AG04450 (cell line): Measurements from ENCODE around the gene MGAT5B. TPM values are rescaled to one million over a fixed set of nuclear protein-coding genes. Genes with fewer than 3 reads are reported as not detected.

ENCODE experiments used
- CTCF ChIA-PET: fragments of 300-600, 350-600 bp; formaldehyde crosslinking; extraction: SDS; loops from one replicate; lab custom pipeline; 2022; ENCODE audit warnings: antibody characterized with exemption, inconsistent platforms; lab: Charles Lee
- POLR2A ChIA-PET: fragments of 350-600 bp; formaldehyde crosslinking; extraction: SDS; loops from one replicate; lab custom pipeline; 2021; ENCODE audit warnings: antibody characterized with exemption, inconsistent platforms; lab: Yijun Ruan, JAX
- DNase-seq: peaks from one replicate; pipeline ENCODE4 v3.0.0-alpha.2; 2011; ENCODE audit warnings: low read depth, low spot score
- H3K27ac ChIP-seq: one replicate; pipeline ENCODE4 v1.5.1; 2012; ENCODE audit warnings: low read depth, low read length, control low read depth
- H3K27me3 ChIP-seq: one replicate; pipeline ENCODE4 v1.6.0; 2012; ENCODE audit warnings: low read length; ENCODE audit not compliant: control insufficient read depth, insufficient read depth
- H3K4me3 ChIP-seq: 2 replicates; pipeline ENCODE4 v1.5.1; 2011; ENCODE audit warnings: mild to moderate bottlenecking, low read depth, low read length, control low read depth
- H3K9me3 ChIP-seq: 2 replicates; pipeline ENCODE4 v1.5.1; 2012; ENCODE audit warnings: low read length; ENCODE audit not compliant: control insufficient read depth, insufficient read depth
- polyA plus RNA-seq: library from polyadenylated mRNA; depleted of rRNA; stranded (reverse); fragments of >200 nt; gene quantifications from 2 replicates; pipeline ENCODE4 v1.2.3, GENCODE V29; 2011
- TF ChIP-seq, protein P1 (sequence below): IDR thresholded peaks from 2 replicates; pipeline ENCODE4 v1.5.1; 2011; ENCODE audit warnings: low read depth, low read length, control low read depth, inconsistent platforms

The MGAT5B gene
- polyA plus RNA-seq, 1 experiment = 0.69 TPM

DNA sequence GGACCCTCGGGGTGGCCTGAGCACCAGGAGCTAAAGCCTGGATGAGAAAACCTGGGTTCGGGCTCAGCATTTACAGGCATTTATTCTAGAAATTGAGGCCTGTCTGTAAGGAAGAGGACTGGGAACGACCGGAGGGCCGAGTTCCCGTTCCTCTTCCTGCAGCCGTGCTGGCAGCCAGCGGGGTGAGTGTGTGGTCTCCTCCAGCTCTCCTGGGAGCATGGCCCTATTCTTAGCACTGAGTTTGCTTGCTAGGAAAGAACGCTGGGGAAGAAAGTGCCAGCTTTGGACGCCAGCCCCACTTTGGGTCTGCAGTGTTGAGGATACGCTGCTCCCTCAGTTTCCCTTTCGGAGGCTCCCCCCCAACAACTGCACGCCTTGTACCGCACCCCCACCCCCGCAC, 49.6 kb downstream of the MGAT5B start:
- ChIA-PET POLR2A (no interaction called here), CTCF (interaction anchor here (0.5 to 0.6 kb wide), 2 partner anchors 102 to 149 kb away, joined by 3 to 8 read pairs; no protein-coding TSS in a partner anchor)
- Histone ChIP-seq H3K27ac (no peak overlapping the region), H3K27me3 (peaks cover 9% of the 10 kb centered on the region), H3K4me3 (no peak overlapping the region), H3K9me3 (no peaks in the 10 kb centered on the region)
- no peak for DNase-seq
- TF ChIP-seq, protein P1, sequence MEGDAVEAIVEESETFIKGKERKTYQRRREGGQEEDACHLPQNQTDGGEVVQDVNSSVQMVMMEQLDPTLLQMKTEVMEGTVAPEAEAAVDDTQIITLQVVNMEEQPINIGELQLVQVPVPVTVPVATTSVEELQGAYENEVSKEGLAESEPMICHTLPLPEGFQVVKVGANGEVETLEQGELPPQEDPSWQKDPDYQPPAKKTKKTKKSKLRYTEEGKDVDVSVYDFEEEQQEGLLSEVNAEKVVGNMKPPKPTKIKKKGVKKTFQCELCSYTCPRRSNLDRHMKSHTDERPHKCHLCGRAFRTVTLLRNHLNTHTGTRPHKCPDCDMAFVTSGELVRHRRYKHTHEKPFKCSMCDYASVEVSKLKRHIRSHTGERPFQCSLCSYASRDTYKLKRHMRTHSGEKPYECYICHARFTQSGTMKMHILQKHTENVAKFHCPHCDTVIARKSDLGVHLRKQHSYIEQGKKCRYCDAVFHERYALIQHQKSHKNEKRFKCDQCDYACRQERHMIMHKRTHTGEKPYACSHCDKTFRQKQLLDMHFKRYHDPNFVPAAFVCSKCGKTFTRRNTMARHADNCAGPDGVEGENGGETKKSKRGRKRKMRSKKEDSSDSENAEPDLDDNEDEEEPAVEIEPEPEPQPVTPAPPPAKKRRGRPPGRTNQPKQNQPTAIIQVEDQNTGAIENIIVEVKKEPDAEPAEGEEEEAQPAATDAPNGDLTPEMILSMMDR = no peak

DNA sequence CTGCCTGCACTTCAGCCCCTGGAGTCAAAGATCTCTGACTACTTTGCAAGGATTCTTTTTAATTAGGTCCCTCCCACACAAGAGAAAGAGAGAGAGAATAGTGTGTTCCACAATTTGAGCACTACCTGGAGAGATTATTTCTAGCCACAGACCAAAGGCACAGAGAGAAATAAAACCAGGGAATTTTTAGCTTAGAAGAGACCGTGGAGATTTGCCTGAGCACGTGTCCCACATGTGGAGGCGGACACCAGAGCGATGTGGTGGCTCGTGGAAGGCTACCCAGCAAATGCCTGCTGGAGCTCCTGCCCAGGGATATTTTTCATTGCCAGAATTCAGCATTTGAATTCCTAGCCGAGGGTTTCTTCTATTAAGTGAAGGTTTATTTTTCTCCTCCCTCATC, 50.6 kb downstream of the MGAT5B start:
- peaks cover 11% of the 10 kb centered on the region for H3K27me3 ChIP-seq
- POLR2A ChIA-PET = no interaction called here
- TF ChIP-seq, protein P1 = no peak
- CTCF ChIA-PET = no interaction called here
- no peak for DNase-seq
- no peaks in the 10 kb centered on the region for H3K9me3 ChIP-seq
- no peak overlapping the region for H3K4me3 ChIP-seq
- H3K27ac ChIP-seq = no peak overlapping the region

DNA sequence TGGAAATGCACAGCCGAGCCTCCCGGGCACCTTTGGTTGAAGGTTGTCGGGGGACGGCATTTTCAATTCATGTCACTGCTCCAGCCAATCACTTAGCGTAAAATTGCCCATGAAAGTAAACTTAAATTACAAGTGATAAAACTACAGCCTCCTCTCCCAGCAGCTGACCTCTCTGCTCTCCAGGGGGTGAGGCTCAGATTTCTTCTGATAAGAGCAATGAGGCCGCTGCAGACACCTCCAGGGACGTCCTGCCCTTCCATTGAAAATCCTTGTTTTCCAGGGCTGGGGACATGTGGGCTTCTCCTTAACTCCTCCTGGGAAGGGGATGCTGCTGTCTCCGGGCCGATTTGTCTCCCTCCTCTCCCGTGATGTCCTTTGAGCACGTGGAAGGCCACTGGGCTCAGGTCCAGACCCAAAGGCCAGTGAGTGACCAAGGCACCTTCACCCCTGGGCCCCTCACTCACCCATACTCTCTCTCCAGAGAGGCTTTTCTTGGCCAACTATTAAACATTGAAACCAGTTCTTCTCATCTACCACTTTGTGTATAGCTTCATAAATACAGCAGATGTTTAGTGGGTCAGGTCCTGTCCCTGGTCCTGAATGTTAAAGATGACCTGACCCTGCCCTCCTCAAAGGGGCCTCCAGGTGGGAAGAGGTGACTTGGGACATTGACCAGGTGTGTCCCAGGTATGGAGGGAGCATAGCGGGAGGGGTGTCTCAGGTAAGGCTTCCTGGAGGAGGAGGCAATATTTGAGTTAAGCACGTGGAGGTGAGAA, 52.3 kb downstream of the MGAT5B start:
- H3K27ac ChIP-seq = no peak overlapping the region
- CTCF ChIA-PET = no interaction called here
- DNase-seq = no peak
- no peaks in the 10 kb centered on the region; the same call in 1 of the 2 replicates for H3K9me3 ChIP-seq
- TF ChIP-seq, protein P1 = no peak
- H3K4me3 ChIP-seq = no peak overlapping the region
- peaks cover 11% of the 10 kb centered on the region for H3K27me3 ChIP-seq
- POLR2A ChIA-PET = no interaction called here

DNA sequence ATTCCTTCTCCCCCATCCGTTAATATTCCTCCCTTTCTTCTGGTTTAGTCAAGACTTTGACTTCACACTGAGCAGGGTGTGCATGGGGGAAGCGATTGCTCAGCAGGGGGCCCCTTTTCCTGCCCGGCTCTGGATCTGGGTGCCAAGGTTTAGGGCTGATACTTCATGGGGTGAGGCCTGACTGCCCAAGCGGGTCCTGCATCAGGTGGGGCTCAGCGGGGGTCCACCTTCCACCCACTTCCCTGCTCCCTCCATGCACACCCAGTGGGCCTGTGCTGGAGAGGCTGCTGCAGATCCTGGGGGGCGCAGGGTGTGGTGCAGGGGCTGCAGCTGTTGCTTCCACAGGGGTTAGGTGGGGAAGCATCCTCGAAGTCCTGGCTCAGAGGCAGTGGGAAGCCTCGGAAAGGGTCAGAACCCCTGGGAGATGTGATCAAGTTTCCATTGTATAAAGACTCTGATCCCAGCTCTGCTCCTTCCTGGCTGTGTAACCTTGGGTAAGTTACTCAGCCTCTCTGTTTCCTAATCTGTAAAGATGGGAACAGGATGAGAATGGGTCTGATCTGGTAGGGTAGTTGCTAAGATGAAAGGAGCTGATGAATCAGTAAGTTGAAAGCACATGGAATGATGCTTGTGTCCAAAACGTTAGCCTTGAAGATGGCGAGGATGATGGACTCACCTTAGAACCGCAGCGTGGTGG, 53.3 kb downstream of the MGAT5B start:
- POLR2A ChIA-PET = no interaction called here
- peaks cover 11% of the 10 kb centered on the region for H3K27me3 ChIP-seq

More for the DNA sequence above, 53.3 kb downstream of the MGAT5B start:
- DNase-seq = no peak
- Histone ChIP-seq H3K9me3 (no peaks in the 10 kb centered on the region; the same call in 1 of the 2 replicates), H3K4me3 (no peak overlapping the region), H3K27ac (no peak overlapping the region)
- TF ChIP-seq, protein P1 = no peak
- CTCF ChIA-PET = no interaction called here
